Hematopoietic multipotent progenitor cell treated with erythropoietin and hydrocortisone succinate and interleukin-3 and kit ligand, for 8 days (in vitro differentiated cells): Measurements from ENCODE around the gene SSX7.
"Not testable (repeated sequence)": the region's sequence is repeated elsewhere in the genome, so short reads cannot be mapped to it uniquely, and the experiment has no call there.

Source experiments
- DNase-seq: peaks from one replicate; pipeline ENCODE4 v3.0.0-alpha.2; 2015

SSX7 gene, protein sequence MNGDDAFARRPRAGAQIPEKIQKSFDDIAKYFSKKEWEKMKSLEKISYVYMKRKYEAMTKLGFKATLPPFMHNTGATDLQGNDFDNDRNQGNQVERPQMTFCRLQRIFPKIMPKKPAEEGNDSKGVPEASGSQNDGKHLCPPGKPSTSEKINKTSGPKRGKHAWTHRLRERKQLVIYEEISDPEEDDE

DNA sequence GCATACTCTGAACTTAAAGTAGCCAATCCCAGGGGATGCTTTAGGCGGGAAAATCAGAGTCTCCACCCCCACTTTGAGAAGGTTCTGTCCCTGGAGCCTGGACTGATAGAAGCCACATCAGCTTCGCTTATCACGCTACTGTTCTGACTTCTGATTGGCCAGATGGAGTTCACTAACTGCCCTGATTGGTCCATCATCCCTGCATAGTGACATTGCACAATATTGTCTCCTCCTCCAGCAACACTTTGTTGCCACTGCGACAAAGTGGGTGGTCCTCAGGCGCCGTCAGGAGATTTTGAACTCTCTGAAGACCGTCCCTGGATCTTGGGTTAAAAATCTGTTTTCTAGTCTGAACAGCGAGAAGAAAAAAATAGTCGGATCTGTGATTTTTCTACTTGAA, at the start of gene SSX7:
Gene SSX7, minus strand, starts transcription at position 101 of the 400 bp plus-strand sequence. CDS start 1,428 bp downstream, outside the sequence.
- DNase-seq, result not testable (repeated sequence)

DNA sequence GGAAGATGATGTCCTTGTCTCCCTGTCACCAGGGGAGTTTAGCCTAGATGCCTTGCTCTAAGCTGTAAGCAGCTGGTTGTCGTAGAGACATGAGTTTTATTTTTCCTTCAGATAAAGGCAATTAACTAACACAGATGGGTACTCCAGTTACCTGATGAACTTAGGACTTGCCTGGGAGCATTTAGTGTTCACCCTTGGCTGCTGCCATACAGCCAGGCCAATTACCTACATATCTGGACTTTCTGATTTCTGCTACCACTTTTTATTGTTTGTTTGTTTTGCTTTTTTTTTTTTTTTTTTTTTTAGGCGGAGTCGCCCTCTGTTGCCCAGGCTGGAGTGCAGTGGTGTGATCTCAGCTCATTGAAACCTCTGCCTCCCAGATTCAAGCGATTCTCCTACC, 37.3 kb upstream of the SSX7 start:
- DNase-seq, result not testable (repeated sequence)

GRCh38 chrX:52662218-52662617, 7.5 kb upstream of the SSX7 start:
- not testable (repeated sequence) for DNase-seq

GRCh38 chrX:52655475-52655874, 775 bp upstream of the SSX7 start:
- DNase-seq, result not testable (repeated sequence)

DNA sequence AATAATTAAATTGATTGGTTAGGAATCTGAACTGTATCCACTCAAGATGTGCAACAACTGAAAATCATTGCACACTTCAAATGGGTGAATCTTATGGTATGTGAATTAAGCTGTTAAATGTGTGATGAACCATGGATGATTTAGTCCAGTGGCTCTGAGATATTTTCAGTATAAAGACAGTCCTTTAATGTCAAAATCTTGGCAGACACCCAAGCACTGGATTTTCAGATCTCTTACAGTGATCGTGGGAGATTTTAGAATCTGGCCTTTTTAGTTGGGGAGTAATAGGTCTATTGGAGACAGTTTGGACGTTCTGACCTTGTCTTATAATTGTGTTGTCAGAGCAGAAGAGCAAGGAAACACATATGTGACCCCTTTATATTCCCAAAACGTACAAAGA, 4.0 kb downstream of the SSX7 start:
- DNase-seq, result not testable (repeated sequence)

GRCh38 chrX:52648956-52649355, 5.7 kb downstream of the SSX7 start:
- not testable (repeated sequence) for DNase-seq

- not testable (repeated sequence) for DNase-seq
Observed at GRCh38 chrX:52628483-52628882, 26.2 kb downstream of the SSX7 start.

GRCh38 chrX:52620661-52621060, 34.0 kb downstream of the SSX7 start:
- not testable (repeated sequence) for DNase-seq

GRCh38 chrX:52608961-52609360, 45.7 kb downstream of the SSX7 start:
- no peak for DNase-seq

- not testable (repeated sequence) for DNase-seq
Observed at GRCh38 chrX:52603151-52603550, 51.5 kb downstream of the SSX7 start.

GRCh38 chrX:52598886-52599285, 55.8 kb downstream of the SSX7 start:
- no peak for DNase-seq

GRCh38 chrX:52594658-52595057, 60.0 kb downstream of the SSX7 start:
- DNase-seq, result no peak
